Hepatocyte (in vitro differentiated cells): ENCODE results near the gene KIF22.

Source experiments
- CTCF ChIP-seq: fragments of 200-600 bp; sonication (generic); IDR thresholded peaks from 2 replicates; pipeline ENCODE4 v1.5.1; 2016; ENCODE audit warnings: antibody characterized with exemption, mild to moderate bottlenecking; ENCODE audit not compliant: poor library complexity
- EZH2 ChIP-seq: fragments of 200-600 bp; sonication (generic); IDR thresholded peaks from 2 replicates; pipeline ENCODE4 v1.6.1; 2016; ENCODE audit warnings: antibody characterized with exemption, mild to moderate bottlenecking, borderline replicate concordance
- EZH2phosphoT487 ChIP-seq: fragments of 200-600 bp; sonication (generic); IDR thresholded peaks from one replicate; pipeline ENCODE4 v1.6.1; 2018; ENCODE audit warnings: antibody characterized with exemption, mild to moderate bottlenecking, low read depth, moderate library complexity; ENCODE audit not compliant: unreplicated experiment, severe bottlenecking

GRCh38 chr16:29854520-29855100, 64.1 kb downstream of the KIF22 start:
- TF ChIP-seq CTCF (no peak), EZH2 (no peak), EZH2phosphoT487 (no peak)
